Activated naive CD8-positive, alpha-beta T cell treated with anti-CD3 and anti-CD28 coated beads, Interleukin-2, amount 10 ng/mL, durations not matched to agents 7 days and 5 days (primary cell): Measurements from ENCODE around the gene MAN1C1. TPM values are rescaled to one million over a fixed set of nuclear protein-coding genes. Genes with fewer than 3 reads are reported as not detected.

Experiments
- ATAC-seq: fragments of 150-1000 bp; cut with Tn5 transposase; one replicate; pipeline ENCODE4 v1.10.0; 2021; ENCODE audit warnings: low read depth, moderate library complexity
- POLR2A ChIA-PET: fragments of 350-600 bp; sonication (Branson Sonifier 250); formaldehyde crosslinking; loops from one replicate; lab custom pipeline; 2021; ENCODE audit warnings: antibody characterized with exemption; lab: Charles Lee
- DNase-seq: peaks from one replicate; pipeline ENCODE4 v3.0.0; 2021
- H3K27ac Mint-ChIP-seq: one replicate; pipeline ENCODE4 v1.8.0; 2022; ENCODE audit warnings: mild to moderate bottlenecking, mixed read lengths
- H3K27me3 Mint-ChIP-seq: one replicate; pipeline ENCODE4 v1.8.0; 2022; ENCODE audit warnings: mild to moderate bottlenecking, moderate library complexity, mixed read lengths
- H3K36me3 Mint-ChIP-seq: one replicate; pipeline ENCODE4 v1.8.0; 2021; ENCODE audit warnings: mild to moderate bottlenecking, mixed read lengths
- H3K4me1 Mint-ChIP-seq: one replicate; pipeline ENCODE4 v1.8.0; 2021; ENCODE audit warnings: mixed read lengths
- H3K4me3 Mint-ChIP-seq: one replicate; pipeline ENCODE4 v1.8.0; 2022; ENCODE audit warnings: mild to moderate bottlenecking, moderate library complexity, mixed read lengths
- H3K9me3 Mint-ChIP-seq: one replicate; pipeline ENCODE4 v1.8.0; 2021; ENCODE audit warnings: mixed read lengths
- total RNA-seq, 2 experiments: library from RNA; stranded (reverse); gene quantifications; one replicate each; pipeline ENCODE4 v1.2.3, GENCODE V29; 2021

MAN1C1 gene
- total RNA-seq, 2 experiments from 2014 or later: 20.5 to 20.9 TPM

DNA sequence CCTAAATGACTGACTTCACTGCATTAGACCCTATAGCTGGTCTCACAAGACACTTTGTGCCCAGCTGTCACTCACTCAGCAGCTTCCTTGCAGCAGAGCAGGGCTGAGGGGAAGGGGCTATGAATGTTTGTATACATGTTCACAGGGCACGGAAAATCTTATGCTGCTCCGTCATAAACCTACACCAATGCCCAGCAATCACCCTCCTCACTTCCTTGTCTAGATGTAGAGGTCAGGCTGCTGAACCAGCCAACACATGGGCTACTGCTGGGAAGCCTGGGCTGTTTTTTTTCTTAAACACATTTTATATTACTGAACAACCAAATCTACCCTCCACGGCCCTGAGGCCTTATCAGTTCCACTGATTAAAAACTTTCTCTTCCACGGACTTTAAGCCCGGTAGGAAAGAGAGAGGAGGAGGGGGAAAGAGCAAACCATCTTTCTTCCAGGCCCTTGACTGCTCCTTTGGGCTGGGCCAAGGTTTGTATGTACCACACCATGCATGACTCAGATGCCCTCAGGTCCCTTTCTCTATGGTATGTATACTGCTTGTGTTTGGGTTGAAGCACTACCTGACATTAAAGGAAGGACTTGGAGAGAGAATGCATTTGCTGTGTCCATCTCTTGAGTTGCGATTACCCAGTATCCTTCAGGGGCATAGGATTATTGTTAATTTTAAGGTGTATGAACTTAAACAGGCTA is 215.9 kb downstream of the MAN1C1 start:
- no peak for DNase-seq
- peaks cover 5% of the 10 kb centered on the region for H3K4me1 Mint-ChIP-seq
- H3K36me3 Mint-ChIP-seq: peaks cover 41% of the 10 kb centered on the region
- POLR2A ChIA-PET: interaction anchor here (0.6 kb wide), 1 partner anchor 68 kb away, joined by 8 read pairs; no protein-coding TSS in a partner anchor
- H3K9me3 Mint-ChIP-seq: no peaks in the 10 kb centered on the region
- ATAC-seq: no peak
- no peak overlapping the region for H3K27ac Mint-ChIP-seq
- no peak overlapping the region for H3K4me3 Mint-ChIP-seq
- H3K27me3 Mint-ChIP-seq: no peaks in the 10 kb centered on the region

DNA sequence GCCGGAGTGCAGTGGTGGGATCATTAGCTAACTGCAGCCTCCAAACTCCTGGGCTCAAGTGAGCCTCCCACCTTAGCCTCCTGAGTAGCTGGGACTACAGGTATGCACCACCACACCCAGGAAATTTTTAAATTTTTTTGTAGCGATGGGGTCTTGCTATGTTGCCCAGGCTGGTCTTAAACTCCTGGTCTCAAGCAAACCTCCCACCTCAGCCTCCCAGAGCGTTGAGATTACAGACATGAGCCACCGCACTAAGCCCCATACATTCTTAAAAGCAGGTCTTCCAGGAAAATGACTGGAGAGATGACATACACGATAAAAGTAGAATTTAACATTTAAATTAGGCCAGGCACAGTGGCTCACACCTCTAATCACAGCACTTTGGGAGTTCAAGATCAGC is 216.6 kb downstream of the MAN1C1 start:
- POLR2A ChIA-PET: interaction anchor here (0.6 kb wide), 1 partner anchor 68 kb away, joined by 8 read pairs; no protein-coding TSS in a partner anchor
- H3K4me3 Mint-ChIP-seq: no peak overlapping the region
- DNase-seq (no peak), ATAC-seq (no peak)
- peaks cover 37% of the 10 kb centered on the region for H3K36me3 Mint-ChIP-seq
- no peak overlapping the region for H3K27ac Mint-ChIP-seq
- H3K4me1 Mint-ChIP-seq: peaks cover 5% of the 10 kb centered on the region
- H3K27me3 Mint-ChIP-seq: no peaks in the 10 kb centered on the region
- H3K9me3 Mint-ChIP-seq: no peaks in the 10 kb centered on the region

Other genes with a start within 250 kb of the MAN1C1 start
- under 1 TPM; 0.17 to 0.25 TPM for gene RHCE, start 196.0 kb upstream of the MAN1C1 start, total RNA-seq
- gene MACO1, start 185.9 kb upstream of the MAN1C1 start, total RNA-seq: 10 to 100 TPM; 20.6 to 21.1 TPM
- gene LDLRAP1, start 73.2 kb upstream of the MAN1C1 start, total RNA-seq: 10 to 100 TPM; 77.3 to 79.6 TPM
- 10 to 100 TPM; 10.3 to 11.4 TPM for gene SELENON, start 183.4 kb downstream of the MAN1C1 start, total RNA-seq
- 10 to 100 TPM; 40.8 to 41.3 TPM for gene MTFR1L, start 203.2 kb downstream of the MAN1C1 start, total RNA-seq
- 1 to 10 TPM; 4.8 TPM for gene AUNIP, start 242.7 kb downstream of the MAN1C1 start, total RNA-seq